K562 (cell line): Measurements from ENCODE around the gene PRIM1. TPM values are rescaled to one million over a fixed set of nuclear protein-coding genes. Genes with fewer than 3 reads are reported as not detected.

Experiments used
- ARHGAP35 ChIP-seq: fragments of 450-650 bp; IDR thresholded peaks from 2 replicates; pipeline ENCODE4 v1.6.1; 2018; ENCODE audit not compliant: partially characterized antibody
- ARID4B ChIP-seq: sonication (generic); formaldehyde crosslinking; IDR thresholded peaks from 2 replicates; pipeline ENCODE4 v1.8.0; 2022; ENCODE audit warnings: mild to moderate bottlenecking, missing genetic modification reagents
- DDX20 ChIP-seq: fragments of 450-650 bp; IDR thresholded peaks from 2 replicates; pipeline ENCODE4 v1.6.1; 2016; ENCODE audit warnings: missing genetic modification characterization, low read depth, mild to moderate bottlenecking, missing compliant biosample characterization, moderate library complexity
- E2F6 ChIP-seq, 2 experiments: IDR thresholded peaks; 2 replicates each; pipeline ENCODE4 v1.6.1; 2011; ENCODE audit warnings: borderline replicate concordance in 1 of 2, control low read depth in 1 of 2, low read depth in 1 of 2, low read length in 1 of 2, mild to moderate bottlenecking in 1 of 2, mixed read lengths in 1 of 2, moderate library complexity in 1 of 2; ENCODE audit not compliant: insufficient read depth in 1 of 2, insufficient read length in 1 of 2, poor library complexity in 1 of 2, severe bottlenecking in 1 of 2; ENCODE audit errors: extremely low read depth in 1 of 2
- EP400 ChIP-seq: fragments of 450-650 bp; IDR thresholded peaks from 2 replicates; pipeline ENCODE4 v1.6.1; 2017; ENCODE audit warnings: antibody characterized with exemption, mild to moderate bottlenecking, moderate library complexity
- FOSL1 ChIP-seq: fragments of 200-800 bp; sonication (Bioruptor generic); conservative IDR thresholded peaks from 2 replicates; pipeline ENCODE4 v1.6.1; 2016; ENCODE audit warnings: missing genetic modification characterization, missing compliant biosample characterization
- HNRNPL ChIP-seq: fragments of 200-400 bp; formaldehyde crosslinking; IDR thresholded peaks from 2 replicates; pipeline ENCODE4 v1.6.1; 2017; ENCODE audit warnings: low read depth, mild to moderate bottlenecking, low read length
- IRF2 ChIP-seq: sonication (generic); formaldehyde crosslinking; IDR thresholded peaks from 2 replicates; pipeline ENCODE4 v1.8.1; 2022; ENCODE audit warnings: mild to moderate bottlenecking, missing genetic modification reagents
- PURB ChIP-seq: sonication (generic); formaldehyde crosslinking; IDR thresholded peaks from 2 replicates; pipeline ENCODE4 v1.9.0; 2021; ENCODE audit warnings: low read depth, mild to moderate bottlenecking, missing genetic modification reagents
- SMC3 ChIP-seq: conservative IDR thresholded peaks from 2 replicates; pipeline ENCODE4 v1.6.1; 2011; ENCODE audit warnings: low read depth, low read length, improper control_type of control experiment; ENCODE audit not compliant: insufficient read depth
- SREBF2 ChIP-seq: sonication (generic); formaldehyde crosslinking; IDR thresholded peaks from 2 replicates; pipeline ENCODE4 v1.4.0; 2020; ENCODE audit warnings: mild to moderate bottlenecking, missing genetic modification reagents
- WHSC1 ChIP-seq: IDR thresholded peaks from one replicate; pipeline ENCODE4 v1.6.1; 2012; ENCODE audit warnings: low read length, control low read depth, inconsistent platforms
- YY1 ChIP-seq, 3 experiments: IDR thresholded peaks; 2 replicates each; pipeline ENCODE4 v1.6.1; 2011; ENCODE audit warnings: low read length in 2 of 3, mild to moderate bottlenecking in 2 of 3, moderate library complexity in 2 of 3, borderline replicate concordance in 1 of 3, control low read depth in 1 of 3, low read depth in 1 of 3; ENCODE audit not compliant: insufficient read depth in 3 of 3, insufficient replicate concordance in 2 of 3, control insufficient read depth in 1 of 3, insufficient read length in 1 of 3; ENCODE audit errors: extremely low read depth in 1 of 3
- ZBTB9 ChIP-seq: fragments of 450-650 bp; formaldehyde crosslinking; IDR thresholded peaks from 2 replicates; pipeline ENCODE4 v1.4.0; 2020; ENCODE audit warnings: mild to moderate bottlenecking, moderate library complexity
- ZNF561 ChIP-seq: fragments of 450-650 bp; formaldehyde crosslinking; conservative IDR thresholded peaks from 2 replicates; pipeline ENCODE4 v1.4.0; 2020; ENCODE audit warnings: mild to moderate bottlenecking, moderate library complexity
- polyA plus RNA-seq, 8 experiments: library from polyadenylated mRNA; depleted of rRNA in 4 of 8; stranded (reverse) in 5 of 8; unstranded in 3 of 8; fragments of >200 nt; fragmentation: Nextera tagmentation in 2 of 8; fragmentation: Illumina TruSeq in 1 of 8; extraction: Ambion mirVana in 2 of 8; extraction: Trizol in 1 of 8; gene quantifications; 2 replicates each; pipeline versions ENCODE4 v1.2.1 to v1.2.3, GENCODE V29; 2011 to 2014; ENCODE audit warnings: inconsistent platforms in 1 of 8, missing spikeins in 1 of 8
- total RNA-seq, 7 experiments: library from RNA; depleted of rRNA in 6 of 7; stranded (reverse); fragments of >200 nt in 6 of 7; fragmentation: Illumina TruSeq in 2 of 7; extraction: Trizol in 2 of 7; gene quantifications; 2 replicates each; pipeline versions ENCODE4 v1.2.1 to v1.2.3, GENCODE V29; 2011 to 2021; ENCODE audit warnings: low replicate concordance in 1 of 7
- TF ChIP-seq, protein P1 (sequence below): sonication (generic); formaldehyde crosslinking; IDR thresholded peaks from 2 replicates; pipeline ENCODE4 v1.9.0; 2022; ENCODE audit warnings: mild to moderate bottlenecking, missing genetic modification reagents
- TF ChIP-seq, protein P2 (sequence below): sonication (generic); formaldehyde crosslinking; IDR thresholded peaks from 2 replicates; pipeline ENCODE4 v1.8.0; 2022; ENCODE audit warnings: mild to moderate bottlenecking, missing genetic modification reagents

PRIM1 gene
- total and polyA plus RNA-seq, 9 of the 15 experiments (the other 6 are each of a cell fraction or from before 2014, with no cell fraction given), result 67.2 to 179 (median 140) TPM

GRCh38 chr12:56687223-56688128, 64.6 kb downstream of the PRIM1 start (continued):
- TF ChIP-seq ZNF561 (CRISPR knock-in tag) (no peak), IRF2 (CRISPR knock-in tag) (no peak), ARHGAP35 (no peak), DDX20 (tag) (no peak), ZBTB9 (CRISPR knock-in tag) (no peak), SREBF2 (0 out of 2 replicates have a peak, but pooled peaks have one; percentile 22), WHSC1 (no peak), HNRNPL (no peak), E2F6 (IDR thresholded peaks at IDR 0.05; ENCODE audit: borderline replicate concordance in 1 of 2, extremely low read depth in 1 of 2, insufficient read depth in 1 of 2, insufficient read length in 1 of 2, low read depth in 1 of 2, low read length in 1 of 2, poor library complexity in 1 of 2, severe bottlenecking in 1 of 2) (peak in 1 of 2 experiments; percentile 4), YY1 (IDR thresholded peaks at IDR 0.05; ENCODE audit: borderline replicate concordance in 1 of 3, control insufficient read depth in 1 of 3, extremely low read depth in 1 of 3, insufficient read depth in 3 of 3, insufficient read length in 1 of 3, insufficient replicate concordance in 2 of 3, low read depth in 1 of 3, low read length in 2 of 3) (peak in 1 of 3 experiments; percentile 47), PURB (CRISPR knock-in tag) (no peak), FOSL1 (tag) (no peak), ARID4B (CRISPR knock-in tag) (peak; percentile 56), EP400 (no peak), SMC3 (no peak)
- TF ChIP-seq, protein P1, sequence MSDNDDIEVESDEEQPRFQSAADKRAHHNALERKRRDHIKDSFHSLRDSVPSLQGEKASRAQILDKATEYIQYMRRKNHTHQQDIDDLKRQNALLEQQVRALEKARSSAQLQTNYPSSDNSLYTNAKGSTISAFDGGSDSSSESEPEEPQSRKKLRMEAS (CRISPR knock-in tag), result peak; percentile 58; the same call in 1 of the 2 replicates
- TF ChIP-seq, protein P2, sequence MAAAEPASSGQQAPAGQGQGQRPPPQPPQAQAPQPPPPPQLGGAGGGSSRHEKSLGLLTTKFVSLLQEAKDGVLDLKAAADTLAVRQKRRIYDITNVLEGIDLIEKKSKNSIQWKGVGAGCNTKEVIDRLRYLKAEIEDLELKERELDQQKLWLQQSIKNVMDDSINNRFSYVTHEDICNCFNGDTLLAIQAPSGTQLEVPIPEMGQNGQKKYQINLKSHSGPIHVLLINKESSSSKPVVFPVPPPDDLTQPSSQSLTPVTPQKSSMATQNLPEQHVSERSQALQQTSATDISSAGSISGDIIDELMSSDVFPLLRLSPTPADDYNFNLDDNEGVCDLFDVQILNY (CRISPR knock-in tag), result no peak
